Pulmonary artery endothelial cell (primary cell): ENCODE data around the gene KIRREL3. TPM values are rescaled to one million over a fixed set of nuclear protein-coding genes. Genes with fewer than 3 reads are reported as not detected.
A peak's percentile ranks its signal among the peaks of the same experiment; 100 is the strongest.

Source experiments
- DNase-seq: peaks from one replicate; pipeline ENCODE4 v3.0.0-alpha.2; 2011; ENCODE audit warnings: low read depth, low spot score
- total RNA-seq: library from RNA; depleted of rRNA; stranded (reverse); fragments of >200 nt; gene quantifications from 2 replicates; pipeline ENCODE4 v1.2.3, GENCODE V29; 2014

The KIRREL3 gene
- total RNA-seq, 1 donor from 2014 or later: not detected

DNA sequence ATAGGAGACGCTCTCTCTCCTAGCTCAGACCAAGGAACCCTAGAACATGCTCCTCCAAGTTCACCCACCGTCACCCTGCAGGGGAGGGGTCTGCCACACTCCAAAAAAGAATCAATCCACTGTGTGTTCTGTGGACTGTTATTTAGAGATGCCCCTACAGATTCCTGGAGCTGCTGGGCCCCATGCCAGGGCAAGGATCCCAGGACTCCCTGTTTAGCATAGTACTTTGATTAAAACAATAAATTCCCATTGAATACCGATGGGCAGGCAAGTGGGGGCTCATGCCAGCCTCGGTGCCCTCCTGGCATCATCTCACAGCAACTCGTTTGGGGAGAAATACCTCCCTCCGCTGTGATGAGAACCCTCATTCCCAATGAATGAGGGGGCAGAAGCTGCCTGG is 397.6 kb downstream of the KIRREL3 start:
- DNase-seq: no peak

DNA sequence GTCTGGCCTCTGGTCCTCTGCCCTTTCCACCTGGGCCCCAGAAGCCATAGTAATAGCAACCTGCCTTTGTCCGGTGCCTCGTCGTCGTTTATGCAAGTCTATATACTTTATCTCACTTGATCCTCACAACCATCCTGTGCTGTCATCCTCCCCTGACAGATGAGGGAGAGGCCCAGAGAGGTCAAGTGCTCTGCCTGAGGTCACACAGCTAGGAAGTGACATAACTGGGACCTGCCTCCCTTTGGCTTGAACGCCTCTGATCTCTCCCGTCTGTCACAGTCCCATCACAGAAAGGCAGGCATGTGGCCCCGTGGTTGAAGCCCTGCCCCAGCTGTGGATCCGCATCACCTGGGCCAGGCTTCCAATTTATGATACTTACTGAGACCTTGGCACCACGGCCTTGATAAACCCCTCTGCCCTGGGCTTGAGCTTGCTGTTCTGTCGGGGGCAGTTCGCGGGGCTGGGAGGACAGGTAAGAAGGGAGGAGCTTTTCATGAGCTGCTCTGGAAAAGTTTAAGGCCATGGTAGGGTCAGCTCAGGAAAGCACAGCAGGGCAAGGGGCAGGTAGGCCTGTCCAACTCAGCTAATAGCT is 398.1 kb downstream of the KIRREL3 start:
- no peak for DNase-seq

- no peak for DNase-seq
Observed at GRCh38 chr11:126601550-126602215, 398.9 kb downstream of the KIRREL3 start.

GRCh38 chr11:126601136-126601535 is 399.4 kb downstream of the KIRREL3 start:
- DNase-seq: no peak

DNA sequence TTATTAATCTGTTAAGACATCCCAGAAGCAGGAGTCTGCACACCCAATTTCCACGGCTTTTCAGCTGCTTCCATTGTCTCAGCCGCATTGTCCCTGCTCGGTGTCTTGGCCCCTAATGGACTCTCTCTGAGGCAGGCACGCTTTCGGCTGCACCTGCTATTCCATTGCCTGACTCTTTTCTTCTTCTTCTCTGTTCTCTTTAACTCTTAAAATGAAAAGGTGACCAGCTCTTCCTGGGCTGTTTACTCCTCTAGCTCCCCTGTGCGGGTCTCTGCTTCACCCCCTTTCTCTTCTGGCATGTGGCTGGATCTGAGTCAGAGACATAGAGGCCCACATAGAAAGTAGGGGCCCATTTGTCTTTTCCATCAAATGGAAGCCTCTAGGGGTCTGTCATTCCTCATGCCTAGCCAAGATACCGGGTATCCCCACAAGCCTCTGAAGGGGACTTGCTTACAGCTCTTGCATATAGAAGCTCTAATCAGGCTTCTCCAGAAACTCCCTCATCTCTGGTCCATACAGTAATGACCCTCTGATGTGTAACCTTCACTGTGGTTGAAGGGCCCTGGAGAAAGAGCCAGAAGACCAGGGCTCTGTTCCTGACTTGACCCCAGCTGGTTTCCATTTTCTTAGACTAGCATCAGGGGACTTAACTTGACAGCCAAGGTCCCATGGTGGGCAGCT is 401.2 kb downstream of the KIRREL3 start:
- DNase-seq: no peak

- DNase-seq: no peak
Observed at GRCh38 chr11:126598344-126599216, 402.0 kb downstream of the KIRREL3 start.

DNA sequence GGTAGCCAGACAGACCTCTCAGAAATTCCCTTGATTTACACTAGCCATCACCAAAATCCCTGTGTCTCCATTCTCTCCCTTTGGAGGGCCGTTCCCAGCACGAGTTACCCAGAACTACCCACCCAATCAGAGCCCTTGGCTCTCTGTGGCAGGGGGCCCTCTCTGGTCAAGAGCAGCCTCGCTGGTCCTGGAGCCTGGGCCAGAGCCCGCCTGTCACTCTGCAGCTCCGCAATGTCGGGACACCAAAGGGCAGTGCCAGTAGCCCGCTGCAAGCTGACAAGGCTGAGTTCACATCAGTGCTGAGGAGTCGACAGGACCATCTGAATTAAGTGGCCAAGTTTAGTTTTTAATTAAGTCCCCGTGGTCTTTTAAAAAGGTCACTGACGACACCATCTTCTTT is 403.5 kb downstream of the KIRREL3 start:
- no peak for DNase-seq

DNA sequence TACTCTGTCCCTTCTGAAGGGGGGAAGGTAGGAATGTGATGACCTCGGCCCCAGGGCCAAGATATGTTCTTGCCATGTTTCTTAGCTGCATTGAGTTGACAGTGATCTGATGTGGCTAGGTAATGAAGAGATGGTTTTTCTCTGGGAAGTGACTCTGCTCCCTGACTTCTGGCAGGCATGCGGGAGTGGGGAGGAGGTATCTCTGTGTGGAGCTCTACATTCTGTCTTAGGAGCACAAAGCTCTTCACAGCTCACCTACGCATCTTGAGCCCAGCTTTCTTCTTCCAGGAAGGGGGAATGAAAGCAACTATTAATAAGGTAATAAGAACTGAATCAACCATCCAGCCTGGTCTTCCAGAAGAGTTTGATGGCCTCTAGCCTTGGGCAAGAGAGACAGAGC is 404.1 kb downstream of the KIRREL3 start:
- no peak for DNase-seq

- no peak for DNase-seq
Observed at GRCh38 chr11:126595560-126595959, 405.0 kb downstream of the KIRREL3 start.

DNA sequence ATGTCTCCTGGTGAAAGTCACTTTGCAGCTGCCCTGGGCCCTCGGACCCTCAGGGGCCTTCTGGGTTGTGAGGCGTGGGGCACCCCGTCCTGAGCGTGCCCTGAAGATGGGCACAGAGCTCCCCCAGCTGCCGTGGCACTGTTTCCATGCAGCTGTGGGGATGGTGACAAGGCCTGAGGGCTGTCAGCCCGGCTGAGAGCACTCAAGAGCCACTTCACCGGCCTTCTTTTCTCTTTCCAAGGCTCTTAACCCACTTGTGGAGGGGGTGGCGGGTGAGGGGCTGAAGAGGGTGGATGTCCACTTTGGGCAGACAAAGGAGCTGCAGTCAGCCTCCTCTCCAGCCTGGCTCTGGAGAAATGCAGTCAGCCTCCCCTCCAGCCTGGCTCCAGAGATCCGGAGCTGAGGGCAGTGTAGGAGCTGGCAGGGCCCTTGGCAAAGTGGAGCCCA is 405.6 kb downstream of the KIRREL3 start:
- DNase-seq: no peak

- DNase-seq: no peak
Observed at GRCh38 chr11:126592496-126593410, 407.8 kb downstream of the KIRREL3 start.

DNA sequence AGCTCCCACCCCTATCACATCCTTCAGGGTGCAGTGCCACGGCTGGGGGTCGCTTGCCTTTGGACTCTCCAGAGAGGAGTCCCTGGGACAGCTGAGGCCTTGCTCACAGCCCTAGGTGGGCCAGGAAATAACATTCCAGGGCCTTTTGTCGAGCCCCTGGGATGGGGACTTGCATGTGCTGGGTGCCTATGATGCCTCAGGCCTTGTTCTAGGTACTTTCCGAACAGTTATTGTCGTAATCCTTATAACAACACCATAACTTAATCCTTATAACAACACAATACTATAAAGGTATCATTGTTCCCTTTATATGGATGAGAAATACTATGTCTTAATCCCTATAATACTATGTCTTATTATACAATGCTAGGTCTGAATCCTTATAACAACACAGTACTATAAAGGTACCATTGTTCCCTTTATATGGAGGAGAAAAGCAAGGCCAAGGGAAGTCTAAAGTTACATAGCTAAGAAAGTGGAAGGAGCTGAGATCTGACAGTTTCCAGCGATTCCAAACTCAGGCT is 408.5 kb downstream of the KIRREL3 start:
- DNase-seq: no peak

- no peak for DNase-seq
Observed at GRCh38 chr11:126589492-126589803, 411.1 kb downstream of the KIRREL3 start.

DNA sequence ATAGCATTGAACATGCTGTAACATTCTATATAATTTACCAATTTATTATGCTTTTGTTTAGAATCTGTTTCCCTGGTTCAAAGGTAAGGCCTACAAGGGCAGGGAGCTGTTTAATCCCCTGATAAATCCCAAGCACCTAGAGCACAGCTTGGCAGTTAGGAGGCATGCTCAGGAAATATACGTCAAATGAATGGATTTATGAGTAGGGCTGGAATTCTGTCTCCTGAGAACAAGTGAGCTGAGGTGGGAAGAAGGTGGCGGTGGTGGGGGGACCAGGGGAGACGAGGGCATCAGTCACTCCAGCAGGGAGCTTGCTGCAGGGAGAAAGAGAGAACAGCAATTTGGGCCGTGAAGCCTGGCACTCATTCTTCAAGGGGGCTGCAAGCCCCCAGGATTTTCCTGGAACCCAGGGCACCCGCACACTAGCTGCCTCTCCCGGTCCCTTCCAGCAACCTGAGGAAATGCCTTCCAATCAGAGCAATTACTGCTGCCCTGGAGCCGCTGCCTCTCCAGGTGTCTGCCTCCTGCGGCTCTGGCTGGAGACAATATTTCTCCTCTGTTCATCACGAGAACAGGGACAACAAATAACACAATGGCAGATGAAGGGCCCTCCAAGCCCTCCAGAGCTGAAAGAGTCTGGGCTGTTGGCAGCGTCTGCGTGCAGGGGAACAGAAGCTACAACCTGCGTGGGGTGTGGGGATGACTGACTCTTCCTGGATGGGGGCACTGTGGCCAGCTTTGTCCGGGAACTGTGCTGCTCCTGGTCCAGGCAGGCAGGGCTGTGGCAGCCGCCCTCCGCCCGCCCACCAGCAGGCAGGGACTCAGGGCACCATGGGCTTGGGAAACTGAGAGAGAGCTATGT is 411.7 kb downstream of the KIRREL3 start:
- DNase-seq: no peak

DNA sequence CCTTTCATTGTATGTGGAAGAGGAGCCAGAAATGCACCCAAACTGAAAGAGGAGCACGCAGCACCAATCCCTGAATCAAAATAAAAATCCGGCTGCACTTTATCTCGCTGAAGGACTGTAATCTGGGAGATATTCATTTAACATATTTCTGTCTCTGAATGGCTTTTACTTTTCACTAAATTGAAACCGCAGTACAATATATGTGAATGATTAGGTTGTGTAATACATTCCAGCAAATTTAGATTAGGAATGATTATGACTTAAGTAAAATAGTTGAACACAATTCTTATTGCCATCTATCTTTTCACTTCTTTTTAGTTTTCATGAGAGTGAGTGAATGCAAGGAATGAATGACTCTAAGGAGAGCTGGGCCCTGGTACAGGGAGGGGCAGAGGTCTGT is 413.0 kb downstream of the KIRREL3 start:
- DNase-seq: no peak

- peak; percentile 87 for DNase-seq
Observed at GRCh38 chr11:126585774-126586491, 414.6 kb downstream of the KIRREL3 start.

DNA sequence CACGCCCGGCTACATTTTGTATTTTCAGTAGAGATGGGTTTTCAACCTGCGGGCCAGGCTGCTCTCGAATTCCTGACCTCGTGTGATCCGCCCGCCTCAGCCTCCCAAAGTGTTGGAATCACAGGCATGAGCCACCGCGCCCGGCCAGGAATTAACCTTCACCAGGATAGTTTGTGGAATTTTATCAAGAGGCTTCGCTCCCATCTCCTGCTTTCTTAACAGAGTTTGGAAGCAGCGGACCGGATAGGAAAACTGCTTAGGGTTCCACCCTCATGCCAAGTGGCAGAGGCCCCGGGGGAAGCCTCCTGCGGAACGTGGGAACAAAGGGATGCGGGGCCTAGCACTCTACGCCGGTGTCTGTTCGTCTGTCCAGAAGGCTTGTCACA is 415.2 kb downstream of the KIRREL3 start:
- no peak for DNase-seq

GRCh38 chr11:126583594-126584427 is 416.8 kb downstream of the KIRREL3 start:
- no peak for DNase-seq
